Measurements from ENCODE around the gene ADGRF5.

ADGRF5 gene

GRCh38 chr6:46933751-46934150 lies 12.0 kb upstream of the ADGRF5 start:
- in situ Hi-C loops (cut with MboI; ENCODE audit: low pct_unique_long_range_greater_than_20kb, low sequenced_read_pairs, unreplicated experiment): no loop called here

GRCh38 chr6:46932526-46933319 lies 11.0 kb upstream of the ADGRF5 start:
- no peak for DNase-seq (ENCODE audit: low spot score)
- in situ Hi-C loops (cut with MboI; ENCODE audit: low pct_unique_long_range_greater_than_20kb, low sequenced_read_pairs, unreplicated experiment): no loop called here
- no peak for TF ChIP-seq CTCF (IDR thresholded peaks at IDR 0.05; ENCODE audit: extremely low read depth, insufficient read depth, missing control alignments)

More at GRCh38 chr6:46933751-46934150, 12.0 kb upstream of the ADGRF5 start:
- no peak for TF ChIP-seq CTCF (IDR thresholded peaks at IDR 0.05; ENCODE audit: extremely low read depth, insufficient read depth, missing control alignments)
- DNase-seq (ENCODE audit: low spot score): no peak

GRCh38 chr6:46931416-46931815 lies 9.7 kb upstream of the ADGRF5 start:
- no peak for TF ChIP-seq CTCF (IDR thresholded peaks at IDR 0.05; ENCODE audit: extremely low read depth, insufficient read depth, missing control alignments)
- in situ Hi-C loops (cut with MboI; ENCODE audit: low pct_unique_long_range_greater_than_20kb, low sequenced_read_pairs, unreplicated experiment): no loop called here
- DNase-seq (ENCODE audit: low spot score): no peak

GRCh38 chr6:46930331-46930730 lies 8.6 kb upstream of the ADGRF5 start:
- DNase-seq (ENCODE audit: low spot score): no peak
- no peak for TF ChIP-seq CTCF (IDR thresholded peaks at IDR 0.05; ENCODE audit: extremely low read depth, insufficient read depth, missing control alignments)
- in situ Hi-C loops (cut with MboI; ENCODE audit: low pct_unique_long_range_greater_than_20kb, low sequenced_read_pairs, unreplicated experiment): no loop called here

- TF ChIP-seq CTCF (IDR thresholded peaks at IDR 0.05; ENCODE audit: extremely low read depth, insufficient read depth, missing control alignments): no peak
- no peak for DNase-seq (ENCODE audit: low spot score)
- in situ Hi-C loops (cut with MboI; ENCODE audit: low pct_unique_long_range_greater_than_20kb, low sequenced_read_pairs, unreplicated experiment): no loop called here
These were observed 5.3 kb upstream of the ADGRF5 start for GRCh38 chr6:46927066-46927465.

GRCh38 chr6:46926481-46926880 lies 4.7 kb upstream of the ADGRF5 start:
- no peak for DNase-seq (ENCODE audit: low spot score)
- no peak for TF ChIP-seq CTCF (IDR thresholded peaks at IDR 0.05; ENCODE audit: extremely low read depth, insufficient read depth, missing control alignments)
- in situ Hi-C loops (cut with MboI; ENCODE audit: low pct_unique_long_range_greater_than_20kb, low sequenced_read_pairs, unreplicated experiment): no loop called here

Measured in GM13977 (cell line).